ENCODE results near the gene ZBTB44.
A peak's percentile ranks its signal among the peaks of the same experiment; 100 is the strongest.

ZBTB44 gene

DNA sequence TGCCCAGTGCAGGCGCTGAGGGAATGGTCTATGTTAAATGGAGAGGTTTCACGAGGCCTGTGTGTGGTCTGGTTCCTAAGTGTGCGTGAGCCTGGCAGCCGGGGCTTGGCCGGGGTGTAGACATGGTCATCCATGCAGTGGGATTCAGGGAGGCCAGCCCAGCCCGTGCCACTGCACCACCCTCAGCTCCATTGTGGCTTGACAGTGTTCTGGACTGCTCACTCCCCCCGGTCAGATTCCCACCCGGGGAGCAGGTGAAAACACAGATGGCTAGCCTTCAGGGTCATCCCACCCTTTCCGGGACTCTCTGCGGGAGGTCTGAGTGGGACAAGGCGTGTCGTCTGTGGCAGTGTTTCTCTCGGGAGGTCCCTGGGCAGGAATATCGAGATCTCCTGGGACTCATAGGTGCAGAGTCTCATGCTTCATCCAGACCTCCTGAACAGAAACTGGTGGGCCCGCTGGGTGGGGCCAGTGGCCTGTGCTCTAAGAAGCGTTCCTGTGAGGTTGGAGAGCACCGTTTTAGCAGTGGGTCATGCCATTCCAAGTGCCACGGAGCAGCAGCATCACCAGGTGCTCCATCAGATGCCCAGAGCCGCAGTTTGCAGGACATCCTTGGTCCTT lies 102.8 kb downstream of the ZBTB44 start:
- TF ChIP-seq BACH2 (CRISPR knock-in tag; IDR thresholded peaks at IDR 0.05; ENCODE audit: borderline replicate concordance), result no peak
- ATAC-seq, result no peak

DNA sequence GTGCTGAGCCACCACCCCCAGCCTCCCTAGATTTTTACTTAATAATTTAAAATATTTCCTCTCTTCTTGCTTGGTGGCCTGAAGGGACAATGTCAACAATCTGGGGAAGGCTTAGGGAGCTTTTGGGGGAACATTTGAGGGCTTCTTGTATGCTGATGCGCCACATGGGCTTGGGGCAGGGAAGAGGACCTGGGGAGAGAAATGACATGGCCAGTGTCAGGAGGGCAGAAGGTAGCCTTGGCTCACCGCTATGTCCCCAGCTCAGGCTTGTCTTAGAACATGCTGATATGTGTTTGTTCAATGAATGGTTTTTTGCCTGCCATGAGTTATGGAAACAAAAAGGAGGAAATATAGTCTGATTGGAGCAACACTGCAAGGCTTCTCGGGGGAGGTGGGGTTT lies 103.6 kb downstream of the ZBTB44 start:
- ATAC-seq, result no peak

DNA sequence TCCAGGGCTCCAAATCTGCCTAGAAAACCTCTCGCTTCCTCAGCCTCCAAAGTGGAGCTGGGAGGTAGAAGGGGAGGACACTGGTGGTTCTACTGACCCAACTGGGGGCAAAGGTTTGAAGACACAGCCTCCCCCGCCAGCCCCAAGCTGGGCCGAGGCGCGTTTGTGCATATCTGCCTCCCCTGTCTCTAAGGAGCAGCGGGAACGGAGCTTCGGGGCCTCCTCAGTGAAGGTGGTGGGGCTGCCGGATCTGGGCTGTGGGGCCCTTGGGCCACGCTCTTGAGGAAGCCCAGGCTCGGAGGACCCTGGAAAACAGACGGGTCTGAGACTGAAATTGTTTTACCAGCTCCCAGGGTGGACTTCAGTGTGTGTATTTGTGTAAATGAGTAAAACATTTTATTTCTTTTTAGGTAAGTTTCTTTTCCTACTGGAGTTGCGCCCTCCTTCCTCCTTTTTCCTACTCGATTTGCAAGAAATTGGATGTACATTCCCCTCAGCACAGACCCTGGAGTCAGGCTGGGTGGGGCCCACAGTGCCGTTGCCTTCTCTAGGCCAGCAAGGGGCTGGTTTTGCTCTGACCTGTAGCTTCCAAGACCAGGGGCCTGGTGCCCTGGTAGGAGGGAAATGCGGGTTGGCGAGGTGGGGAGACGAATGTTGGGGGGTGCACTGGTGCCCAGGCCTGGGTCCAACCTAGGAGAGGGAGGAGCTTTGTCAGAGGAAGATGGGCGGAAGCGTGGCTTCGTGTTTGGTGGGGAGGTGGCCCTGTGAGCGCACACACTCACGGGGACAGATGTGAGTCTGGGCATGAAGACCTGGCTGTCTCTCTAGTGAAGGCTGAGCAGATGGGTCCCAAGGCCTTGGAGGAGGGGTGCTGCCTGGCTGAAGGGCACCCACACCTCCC lies 104.5 kb downstream of the ZBTB44 start:
- TF ChIP-seq CSDC2 (CRISPR knock-in tag; IDR thresholded peaks at IDR 0.05) (no peak), ARNTL (CRISPR knock-in tag; IDR thresholded peaks at IDR 0.05; ENCODE audit: borderline replicate concordance, low read depth) (no peak), ZFP30 (CRISPR knock-in tag; IDR thresholded peaks at IDR 0.05) (no peak)
- ATAC-seq, result no peak

More for the DNA sequence above, 103.6 kb downstream of the ZBTB44 start:
- TF ChIP-seq BACH2 (CRISPR knock-in tag; IDR thresholded peaks at IDR 0.05; ENCODE audit: borderline replicate concordance) (no peak), ZNF565 (CRISPR knock-in tag; conservative IDR thresholded peaks at IDR 0.05; ENCODE audit: low read depth) (no peak), ZFP3 (CRISPR knock-in tag; IDR thresholded peaks at IDR 0.05) (no peak), PPARA (CRISPR knock-in tag; IDR thresholded peaks at IDR 0.05; ENCODE audit: borderline replicate concordance) (no peak), ZFP30 (CRISPR knock-in tag; IDR thresholded peaks at IDR 0.05) (no peak), OSR1 (CRISPR knock-in tag; IDR thresholded peaks at IDR 0.05) (no peak), TOX (CRISPR knock-in tag; IDR thresholded peaks at IDR 0.05; ENCODE audit: borderline replicate concordance) (no peak)

DNA sequence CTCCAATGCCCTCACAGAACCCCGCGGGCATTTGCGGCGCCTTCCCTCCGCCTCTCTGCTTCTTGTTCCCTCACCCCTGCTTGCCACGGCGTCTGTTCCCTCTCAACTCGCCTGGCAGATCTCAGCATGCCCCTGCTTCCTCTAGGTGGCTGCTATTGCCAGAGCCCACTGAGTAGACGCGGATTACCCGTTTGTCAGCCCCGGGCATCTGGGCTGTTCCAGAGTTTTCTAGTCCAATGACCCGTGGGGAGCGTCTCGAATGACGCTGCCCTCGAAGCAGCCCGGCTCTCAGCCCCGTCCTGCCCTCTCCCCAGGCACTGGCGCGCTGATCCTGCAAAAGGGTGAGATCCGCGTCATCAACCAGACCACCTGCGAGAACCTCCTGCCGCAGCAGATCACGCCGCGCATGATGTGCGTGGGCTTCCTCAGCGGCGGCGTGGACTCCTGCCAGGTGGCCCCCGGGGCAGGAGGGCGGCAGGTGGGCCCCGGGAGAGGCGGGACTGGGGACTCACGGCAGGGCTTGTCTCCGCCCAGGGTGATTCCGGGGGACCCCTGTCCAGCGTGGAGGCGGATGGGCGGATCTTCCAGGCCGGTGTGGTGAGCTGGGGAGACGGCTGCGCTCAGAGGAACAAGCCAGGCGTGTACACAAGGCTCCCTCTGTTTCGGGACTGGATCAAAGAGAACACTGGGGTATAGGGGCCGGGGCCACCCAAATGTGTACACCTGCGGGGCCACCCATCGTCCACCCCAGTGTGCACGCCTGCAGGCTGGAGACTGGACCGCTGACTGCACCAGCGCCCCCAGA lies 105.4 kb downstream of the ZBTB44 start:
- peak; percentile 50 for ATAC-seq
- TF ChIP-seq ESRRG (CRISPR knock-in tag; IDR thresholded peaks at IDR 0.05), result no peak
- no peak for TF ChIP-seq GLIS3 (CRISPR knock-in tag; IDR thresholded peaks at IDR 0.05)
- TF ChIP-seq ZNF565 (CRISPR knock-in tag; conservative IDR thresholded peaks at IDR 0.05; ENCODE audit: low read depth), result no peak
- TF ChIP-seq SNAI2 (CRISPR knock-in tag; IDR thresholded peaks at IDR 0.05), result no peak
- TF ChIP-seq OSR1 (CRISPR knock-in tag; IDR thresholded peaks at IDR 0.05), result no peak
- TF ChIP-seq, protein P1, sequence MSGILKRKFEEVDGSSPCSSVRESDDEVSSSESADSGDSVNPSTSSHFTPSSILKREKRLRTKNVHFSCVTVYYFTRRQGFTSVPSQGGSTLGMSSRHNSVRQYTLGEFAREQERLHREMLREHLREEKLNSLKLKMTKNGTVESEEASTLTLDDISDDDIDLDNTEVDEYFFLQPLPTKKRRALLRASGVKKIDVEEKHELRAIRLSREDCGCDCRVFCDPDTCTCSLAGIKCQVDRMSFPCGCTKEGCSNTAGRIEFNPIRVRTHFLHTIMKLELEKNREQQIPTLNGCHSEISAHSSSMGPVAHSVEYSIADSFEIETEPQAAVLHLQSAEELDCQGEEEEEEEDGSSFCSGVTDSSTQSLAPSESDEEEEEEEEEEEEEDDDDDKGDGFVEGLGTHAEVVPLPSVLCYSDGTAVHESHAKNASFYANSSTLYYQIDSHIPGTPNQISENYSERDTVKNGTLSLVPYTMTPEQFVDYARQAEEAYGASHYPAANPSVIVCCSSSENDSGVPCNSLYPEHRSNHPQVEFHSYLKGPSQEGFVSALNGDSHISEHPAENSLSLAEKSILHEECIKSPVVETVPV (CRISPR knock-in tag; IDR thresholded peaks at IDR 0.05), result no peak

DNA sequence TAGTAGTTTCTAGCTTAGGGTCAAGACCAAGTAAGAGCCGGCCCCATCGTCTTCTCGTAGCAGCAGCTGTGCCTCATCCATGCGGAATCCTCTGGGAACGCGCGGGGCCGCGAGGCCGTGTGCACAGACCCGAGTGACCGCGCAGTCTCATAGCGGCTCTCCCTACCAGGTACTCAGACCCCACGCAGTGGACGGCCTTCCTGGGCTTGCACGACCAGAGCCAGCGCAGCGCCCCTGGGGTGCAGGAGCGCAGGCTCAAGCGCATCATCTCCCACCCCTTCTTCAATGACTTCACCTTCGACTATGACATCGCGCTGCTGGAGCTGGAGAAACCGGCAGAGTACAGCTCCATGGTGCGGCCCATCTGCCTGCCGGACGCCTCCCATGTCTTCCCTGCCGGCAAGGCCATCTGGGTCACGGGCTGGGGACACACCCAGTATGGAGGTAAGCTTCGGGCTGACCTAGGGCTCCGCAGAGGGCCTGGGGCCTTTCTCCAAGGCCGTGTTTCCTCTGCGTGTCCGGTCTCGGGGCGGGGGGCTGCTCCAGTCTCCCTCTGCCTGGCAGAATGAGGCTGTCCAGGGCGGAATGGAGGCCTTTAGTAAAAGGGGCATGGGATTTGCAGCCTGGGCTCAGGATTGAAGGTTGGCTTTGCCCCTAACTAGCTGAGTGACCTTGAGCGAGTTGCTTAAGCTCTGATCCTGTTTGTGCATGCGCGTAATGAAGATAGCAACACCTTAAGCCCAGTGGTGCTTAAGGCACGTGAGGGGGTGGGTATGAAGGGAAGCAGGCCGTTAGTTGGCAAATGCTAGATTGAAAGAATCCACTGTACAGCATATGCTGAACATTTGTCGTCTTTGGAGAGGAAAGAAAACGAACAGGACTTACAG lies 106.2 kb downstream of the ZBTB44 start:
- ATAC-seq, result no peak

DNA sequence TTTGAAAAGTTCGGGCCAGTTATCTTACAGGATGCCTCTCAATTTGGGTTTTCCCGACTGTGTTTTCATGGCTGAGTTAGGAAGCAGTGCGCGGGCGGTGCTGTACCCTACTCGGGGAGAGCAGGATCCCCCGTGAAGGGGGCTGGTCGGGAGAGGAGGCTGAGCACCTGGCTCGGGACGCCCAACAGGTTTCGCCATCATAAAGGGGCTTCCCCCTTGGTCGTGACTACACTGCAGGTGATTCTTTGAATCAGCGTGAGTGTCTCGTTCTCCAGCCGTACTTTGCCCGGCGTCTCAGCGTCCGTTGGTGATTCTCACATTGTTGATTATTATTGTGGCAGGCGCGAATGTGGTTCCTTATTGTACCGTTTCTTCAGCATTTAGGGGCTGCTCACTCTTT lies 108.6 kb downstream of the ZBTB44 start:
- no peak for TF ChIP-seq CSDC2 (CRISPR knock-in tag; IDR thresholded peaks at IDR 0.05)
- TF ChIP-seq PPARA (CRISPR knock-in tag; IDR thresholded peaks at IDR 0.05; ENCODE audit: borderline replicate concordance), result no peak
- TF ChIP-seq ZFP30 (CRISPR knock-in tag; IDR thresholded peaks at IDR 0.05), result no peak
- no peak for TF ChIP-seq ZFP3 (CRISPR knock-in tag; IDR thresholded peaks at IDR 0.05)
- no peak for TF ChIP-seq OSR1 (CRISPR knock-in tag; IDR thresholded peaks at IDR 0.05)
- TF ChIP-seq ISL1 (CRISPR knock-in tag; IDR thresholded peaks at IDR 0.05), result no peak
- TF ChIP-seq, protein P2, sequence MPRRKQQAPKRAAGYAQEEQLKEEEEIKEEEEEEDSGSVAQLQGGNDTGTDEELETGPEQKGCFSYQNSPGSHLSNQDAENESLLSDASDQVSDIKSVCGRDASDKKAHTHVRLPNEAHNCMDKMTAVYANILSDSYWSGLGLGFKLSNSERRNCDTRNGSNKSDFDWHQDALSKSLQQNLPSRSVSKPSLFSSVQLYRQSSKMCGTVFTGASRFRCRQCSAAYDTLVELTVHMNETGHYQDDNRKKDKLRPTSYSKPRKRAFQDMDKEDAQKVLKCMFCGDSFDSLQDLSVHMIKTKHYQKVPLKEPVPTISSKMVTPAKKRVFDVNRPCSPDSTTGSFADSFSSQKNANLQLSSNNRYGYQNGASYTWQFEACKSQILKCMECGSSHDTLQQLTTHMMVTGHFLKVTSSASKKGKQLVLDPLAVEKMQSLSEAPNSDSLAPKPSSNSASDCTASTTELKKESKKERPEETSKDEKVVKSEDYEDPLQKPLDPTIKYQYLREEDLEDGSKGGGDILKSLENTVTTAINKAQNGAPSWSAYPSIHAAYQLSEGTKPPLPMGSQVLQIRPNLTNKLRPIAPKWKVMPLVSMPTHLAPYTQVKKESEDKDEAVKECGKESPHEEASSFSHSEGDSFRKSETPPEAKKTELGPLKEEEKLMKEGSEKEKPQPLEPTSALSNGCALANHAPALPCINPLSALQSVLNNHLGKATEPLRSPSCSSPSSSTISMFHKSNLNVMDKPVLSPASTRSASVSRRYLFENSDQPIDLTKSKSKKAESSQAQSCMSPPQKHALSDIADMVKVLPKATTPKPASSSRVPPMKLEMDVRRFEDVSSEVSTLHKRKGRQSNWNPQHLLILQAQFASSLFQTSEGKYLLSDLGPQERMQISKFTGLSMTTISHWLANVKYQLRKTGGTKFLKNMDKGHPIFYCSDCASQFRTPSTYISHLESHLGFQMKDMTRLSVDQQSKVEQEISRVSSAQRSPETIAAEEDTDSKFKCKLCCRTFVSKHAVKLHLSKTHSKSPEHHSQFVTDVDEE (CRISPR knock-in tag; IDR thresholded peaks at IDR 0.05), result no peak
- TF ChIP-seq ZNF565 (CRISPR knock-in tag; conservative IDR thresholded peaks at IDR 0.05; ENCODE audit: low read depth), result no peak
- no peak for TF ChIP-seq ZNF70 (CRISPR knock-in tag; IDR thresholded peaks at IDR 0.05)
- TF ChIP-seq ZNF8 (CRISPR knock-in tag; IDR thresholded peaks at IDR 0.05), result no peak
- TF ChIP-seq ZC3H10 (CRISPR knock-in tag; IDR thresholded peaks at IDR 0.05), result no peak
- no peak for TF ChIP-seq TOX (CRISPR knock-in tag; IDR thresholded peaks at IDR 0.05; ENCODE audit: borderline replicate concordance)
- TF ChIP-seq GLIS3 (CRISPR knock-in tag; IDR thresholded peaks at IDR 0.05), result no peak
- no peak for ATAC-seq

More for the DNA sequence above, 106.2 kb downstream of the ZBTB44 start:
- no peak for TF ChIP-seq ZNF8 (CRISPR knock-in tag; IDR thresholded peaks at IDR 0.05)
- no peak for TF ChIP-seq ISL1 (CRISPR knock-in tag; IDR thresholded peaks at IDR 0.05)
- TF ChIP-seq, protein P3, sequence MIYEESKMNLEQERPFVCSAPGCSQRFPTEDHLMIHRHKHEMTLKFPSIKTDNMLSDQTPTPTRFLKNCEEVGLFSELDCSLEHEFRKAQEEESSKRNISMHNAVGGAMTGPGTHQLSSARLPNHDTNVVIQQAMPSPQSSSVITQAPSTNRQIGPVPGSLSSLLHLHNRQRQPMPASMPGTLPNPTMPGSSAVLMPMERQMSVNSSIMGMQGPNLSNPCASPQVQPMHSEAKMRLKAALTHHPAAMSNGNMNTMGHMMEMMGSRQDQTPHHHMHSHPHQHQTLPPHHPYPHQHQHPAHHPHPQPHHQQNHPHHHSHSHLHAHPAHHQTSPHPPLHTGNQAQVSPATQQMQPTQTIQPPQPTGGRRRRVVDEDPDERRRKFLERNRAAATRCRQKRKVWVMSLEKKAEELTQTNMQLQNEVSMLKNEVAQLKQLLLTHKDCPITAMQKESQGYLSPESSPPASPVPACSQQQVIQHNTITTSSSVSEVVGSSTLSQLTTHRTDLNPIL (CRISPR knock-in tag; IDR thresholded peaks at IDR 0.05; ENCODE audit: low read depth), result no peak
